Measurements from ENCODE around the gene CEP112.

DNA sequence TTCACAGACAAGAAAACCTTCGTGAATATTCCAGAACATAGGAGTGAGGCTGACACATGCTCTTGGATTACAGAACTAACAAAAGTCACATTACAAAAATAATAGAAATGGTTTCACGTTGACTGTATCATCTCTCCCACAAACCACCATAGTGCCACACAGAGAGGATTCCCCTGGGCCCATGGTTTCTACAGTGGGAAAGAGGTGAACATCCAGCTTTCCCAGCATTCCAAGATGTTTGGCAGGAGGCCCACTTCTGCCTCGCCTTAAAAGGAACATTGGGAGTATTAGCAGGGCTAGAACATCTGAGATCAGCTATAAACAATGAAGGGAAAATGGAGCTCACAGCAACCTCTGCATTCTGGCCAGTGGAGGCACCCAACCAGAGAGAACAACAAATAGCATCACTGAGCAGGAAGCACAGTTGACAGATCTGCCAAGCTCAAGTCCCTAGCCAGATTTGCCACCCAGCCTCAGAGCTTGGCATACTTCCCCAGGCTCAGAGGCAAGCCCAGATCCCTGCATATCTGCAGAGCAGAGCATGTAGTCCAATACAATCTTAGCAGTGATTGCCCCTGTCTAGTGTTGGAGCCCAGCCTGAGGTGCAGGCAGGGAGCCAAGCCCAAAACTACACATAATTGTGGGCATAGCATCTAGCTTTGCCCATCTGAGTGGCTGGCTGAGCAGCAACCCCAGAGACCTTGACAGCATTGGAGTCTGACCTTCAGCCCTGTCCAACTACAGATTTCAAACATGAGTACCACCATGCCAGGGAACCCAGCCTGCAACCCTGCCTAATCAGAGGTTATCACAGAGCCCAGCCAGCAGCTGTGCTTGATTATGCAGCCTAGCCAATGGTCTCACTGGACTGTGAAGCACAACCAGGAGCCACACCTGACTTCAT lies 260.4 kb downstream of the CEP112 start:
- TF ChIP-seq CTCF (IDR thresholded peaks at IDR 0.05; ENCODE audit: low read depth, low read length, missing input control) (no peak), EGR1 (IDR thresholded peaks at IDR 0.05; ENCODE audit: low read depth in 2 of 2) (no peak), YY1 (IDR thresholded peaks at IDR 0.05) (no peak), REST (IDR thresholded peaks at IDR 0.05) (no peak), HNF4G (IDR thresholded peaks at IDR 0.05) (no peak), SP1 (IDR thresholded peaks at IDR 0.05) (no peak), TAF1 (conservative IDR thresholded peaks at IDR 0.05) (no peak), GABPA (IDR thresholded peaks at IDR 0.05 in 1 of 2, conservative IDR thresholded peaks at IDR 0.05 in 1 of 2) (no peak), ZBTB33 (IDR thresholded peaks at IDR 0.05) (no peak), ATF3 (IDR thresholded peaks at IDR 0.05) (no peak)
- TF ChIP-seq, protein P1, sequence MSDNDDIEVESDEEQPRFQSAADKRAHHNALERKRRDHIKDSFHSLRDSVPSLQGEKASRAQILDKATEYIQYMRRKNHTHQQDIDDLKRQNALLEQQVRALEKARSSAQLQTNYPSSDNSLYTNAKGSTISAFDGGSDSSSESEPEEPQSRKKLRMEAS (IDR thresholded peaks at IDR 0.05), result no peak

Data from liver (tissue), 3 donors.